ENCODE measurements around the gene HOXC9. TPM values are rescaled to one million over a fixed set of nuclear protein-coding genes. Genes with fewer than 3 reads are reported as not detected.
A peak's percentile ranks its signal among the peaks of the same experiment; 100 is the strongest.

Gene HOXC9
- total and polyA plus RNA-seq, 9 of the 15 experiments (the other 6 are each of a cell fraction or from before 2014, with no cell fraction given) = 1.1 to 10.5 (median 9.3) TPM

DNA sequence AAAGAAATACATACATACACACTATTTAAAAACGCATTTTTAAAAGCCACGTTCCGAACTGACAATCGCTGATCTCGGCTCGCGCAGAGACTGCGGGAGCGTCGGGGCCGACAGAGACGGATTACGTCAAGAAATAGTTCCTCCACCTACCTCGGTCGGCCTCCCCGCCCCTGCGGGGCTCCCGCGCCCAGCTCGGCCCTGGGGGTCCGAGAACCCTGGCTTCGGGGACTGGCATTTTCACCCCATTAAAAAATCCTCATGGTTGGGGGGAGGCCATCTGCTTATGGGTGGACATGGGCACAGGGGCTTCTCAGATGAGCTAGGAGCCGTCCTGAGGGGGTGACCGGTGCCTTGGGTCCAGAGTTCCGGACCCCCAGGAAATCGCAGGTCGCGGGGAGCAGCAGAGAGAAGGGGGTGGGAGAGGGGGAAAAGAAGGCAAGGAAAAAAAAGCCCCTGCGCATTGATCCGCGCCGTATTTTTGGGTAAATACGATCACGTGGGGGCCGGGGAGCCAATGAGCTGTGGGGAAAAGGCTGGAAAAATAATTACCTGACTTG lies 324 bp upstream of the HOXC9 start:
- Histone ChIP-seq H3K4me3 (peak overlapping the region; percentile 71), H3K36me3 (ENCODE audit: control insufficient read depth, insufficient read depth, low read length) (no peaks in the 10 kb centered on the region), H3K9me3 (replicated peaks; ENCODE audit: control insufficient read depth, insufficient read depth, low read depth, low read length) (no peaks in the 10 kb centered on the region), H3K27me3 (ENCODE audit: control insufficient read depth in 2 of 2, insufficient read depth in 2 of 2, low read length in 2 of 2) (no peaks in the 10 kb centered on the region), H3K4me2 (ENCODE audit: insufficient read depth, low read length) (peak overlapping the region; percentile 95), H2AFZ (ENCODE audit: low read depth, low read length) (peak overlapping the region; percentile 97), H3K4me1 (replicated peaks in 1 of 2; ENCODE audit: control insufficient read depth in 2 of 2, insufficient read depth in 2 of 2, low read length in 2 of 2) (peaks cover 38 to 78% of the 10 kb centered on the region in 2 experiments), H3K79me2 (ENCODE audit: control insufficient read depth, insufficient read depth, low read length) (peaks cover 46% of the 10 kb centered on the region), H4K20me1 (replicated peaks; ENCODE audit: control insufficient read depth, insufficient read depth, low read length) (no peaks in the 10 kb centered on the region), H3K9ac (ENCODE audit: insufficient read depth in 1 of 2, low read depth in 2 of 2, low read length in 2 of 2) (peak overlapping the region; percentile 94 to 99), H3K27ac (ENCODE audit: extremely low read depth, low read depth, low read length) (peak overlapping the region; percentile 94), H3K9me1 (ENCODE audit: control insufficient read depth, insufficient read depth, low read length) (no peaks in the 10 kb centered on the region)
- ChIA-PET CTCF (ENCODE audit: low intra/inter-chr PET ratio) (no interaction called here), POLR2A (interaction anchor here (0.7 to 5.6 kb wide), 16 partner anchors 8 to 288 kb away, joined by 3 to 43 read pairs (median 4); partner anchors contain the start of genes CBX5 and HOXC12)
- under 1% methylated on average over 32 of the region's 35 CpGs for WGBS (ENCODE audit: insufficient coverage, low coverage, missing lambda C conversion rate)
- in situ Hi-C loops (cut with MboI) (no loop called here), intact Hi-C loops (cut with micrococcal nuclease) (loop anchor here (1.0 kb wide), 1 partner anchor 189 kb away; the partner anchor contains the start of gene SMUG1)
- BruUV-seq (replicated peaks) = TSS peak; percentile 73
- DNase-seq (ENCODE audit: extremely low read depth in 1 of 4, low spot score in 3 of 4) (peak; percentile 77 to 91 (median 82)), ATAC-seq (peak; percentile 23), FAIRE-seq (peak; percentile 67)
- TF ChIP-seq BRD9 (IDR thresholded peaks at IDR 0.05; ENCODE audit: low read depth, partially characterized antibody) (no peak), RCOR1 (IDR thresholded peaks at IDR 0.05; ENCODE audit: borderline replicate concordance in 1 of 2, low read depth in 2 of 2, low read length in 2 of 2) (0 out of 4 replicates have a peak, but pooled peaks of 1 of the 2 experiments have one; percentile 7), CHD2 (IDR thresholded peaks at IDR 0.05; ENCODE audit: low read depth, low read length) (peak; percentile 59; the same call in 1 of the 2 replicates), HDAC2 (IDR thresholded peaks at IDR 0.05) (0 out of 2 replicates have a peak, but pooled peaks have one; percentile 7), PHF20 (IDR thresholded peaks at IDR 0.05; ENCODE audit: partially characterized antibody) (peak; percentile 18)
- TF ChIP-seq, protein P1, sequence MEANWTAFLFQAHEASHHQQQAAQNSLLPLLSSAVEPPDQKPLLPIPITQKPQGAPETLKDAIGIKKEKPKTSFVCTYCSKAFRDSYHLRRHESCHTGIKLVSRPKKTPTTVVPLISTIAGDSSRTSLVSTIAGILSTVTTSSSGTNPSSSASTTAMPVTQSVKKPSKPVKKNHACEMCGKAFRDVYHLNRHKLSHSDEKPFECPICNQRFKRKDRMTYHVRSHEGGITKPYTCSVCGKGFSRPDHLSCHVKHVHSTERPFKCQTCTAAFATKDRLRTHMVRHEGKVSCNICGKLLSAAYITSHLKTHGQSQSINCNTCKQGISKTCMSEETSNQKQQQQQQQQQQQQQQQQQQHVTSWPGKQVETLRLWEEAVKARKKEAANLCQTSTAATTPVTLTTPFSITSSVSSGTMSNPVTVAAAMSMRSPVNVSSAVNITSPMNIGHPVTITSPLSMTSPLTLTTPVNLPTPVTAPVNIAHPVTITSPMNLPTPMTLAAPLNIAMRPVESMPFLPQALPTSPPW (CRISPR knock-in tag; IDR thresholded peaks at IDR 0.05) = peak; percentile 62
- TF ChIP-seq, protein P2, sequence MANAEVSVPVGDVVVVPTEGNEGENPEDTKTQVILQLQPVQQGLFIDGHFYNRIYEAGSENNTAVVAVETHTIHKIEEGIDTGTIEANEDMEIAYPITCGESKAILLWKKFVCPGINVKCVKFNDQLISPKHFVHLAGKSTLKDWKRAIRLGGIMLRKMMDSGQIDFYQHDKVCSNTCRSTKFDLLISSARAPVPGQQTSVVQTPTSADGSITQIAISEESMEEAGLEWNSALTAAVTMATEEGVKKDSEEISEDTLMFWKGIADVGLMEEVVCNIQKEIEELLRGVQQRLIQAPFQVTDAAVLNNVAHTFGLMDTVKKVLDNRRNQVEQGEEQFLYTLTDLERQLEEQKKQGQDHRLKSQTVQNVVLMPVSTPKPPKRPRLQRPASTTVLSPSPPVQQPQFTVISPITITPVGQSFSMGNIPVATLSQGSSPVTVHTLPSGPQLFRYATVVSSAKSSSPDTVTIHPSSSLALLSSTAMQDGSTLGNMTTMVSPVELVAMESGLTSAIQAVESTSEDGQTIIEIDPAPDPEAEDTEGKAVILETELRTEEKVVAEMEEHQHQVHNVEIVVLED (CRISPR knock-in tag; IDR thresholded peaks at IDR 0.05) = 0 out of 2 replicates have a peak, but pooled peaks have one; percentile 17
- TF ChIP-seq, protein P3, sequence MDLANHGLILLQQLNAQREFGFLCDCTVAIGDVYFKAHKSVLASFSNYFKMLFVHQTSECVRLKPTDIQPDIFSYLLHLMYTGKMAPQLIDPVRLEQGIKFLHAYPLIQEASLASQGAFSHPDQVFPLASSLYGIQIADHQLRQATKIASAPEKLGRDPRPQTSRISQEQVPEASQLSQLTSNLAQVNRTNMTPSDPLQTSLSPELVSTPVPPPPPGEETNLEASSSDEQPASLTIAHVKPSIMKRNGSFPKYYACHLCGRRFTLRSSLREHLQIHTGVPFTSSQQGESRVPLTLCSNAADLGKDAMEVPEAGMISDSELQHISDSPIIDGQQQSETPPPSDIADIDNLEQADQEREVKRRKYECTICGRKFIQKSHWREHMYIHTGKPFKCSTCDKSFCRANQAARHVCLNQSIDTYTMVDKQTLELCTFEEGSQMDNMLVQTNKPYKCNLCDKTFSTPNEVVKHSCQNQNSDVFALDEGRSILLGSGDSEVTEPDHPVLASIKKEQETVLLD (IDR thresholded peaks at IDR 0.05) = peak; percentile 42; the same call in 1 of the 2 replicates
- TF ChIP-seq, protein P4, sequence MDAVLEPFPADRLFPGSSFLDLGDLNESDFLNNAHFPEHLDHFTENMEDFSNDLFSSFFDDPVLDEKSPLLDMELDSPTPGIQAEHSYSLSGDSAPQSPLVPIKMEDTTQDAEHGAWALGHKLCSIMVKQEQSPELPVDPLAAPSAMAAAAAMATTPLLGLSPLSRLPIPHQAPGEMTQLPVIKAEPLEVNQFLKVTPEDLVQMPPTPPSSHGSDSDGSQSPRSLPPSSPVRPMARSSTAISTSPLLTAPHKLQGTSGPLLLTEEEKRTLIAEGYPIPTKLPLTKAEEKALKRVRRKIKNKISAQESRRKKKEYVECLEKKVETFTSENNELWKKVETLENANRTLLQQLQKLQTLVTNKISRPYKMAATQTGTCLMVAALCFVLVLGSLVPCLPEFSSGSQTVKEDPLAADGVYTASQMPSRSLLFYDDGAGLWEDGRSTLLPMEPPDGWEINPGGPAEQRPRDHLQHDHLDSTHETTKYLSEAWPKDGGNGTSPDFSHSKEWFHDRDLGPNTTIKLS (IDR thresholded peaks at IDR 0.05; ENCODE audit: borderline replicate concordance, low read depth) = no peak
- TF ChIP-seq, protein P5, sequence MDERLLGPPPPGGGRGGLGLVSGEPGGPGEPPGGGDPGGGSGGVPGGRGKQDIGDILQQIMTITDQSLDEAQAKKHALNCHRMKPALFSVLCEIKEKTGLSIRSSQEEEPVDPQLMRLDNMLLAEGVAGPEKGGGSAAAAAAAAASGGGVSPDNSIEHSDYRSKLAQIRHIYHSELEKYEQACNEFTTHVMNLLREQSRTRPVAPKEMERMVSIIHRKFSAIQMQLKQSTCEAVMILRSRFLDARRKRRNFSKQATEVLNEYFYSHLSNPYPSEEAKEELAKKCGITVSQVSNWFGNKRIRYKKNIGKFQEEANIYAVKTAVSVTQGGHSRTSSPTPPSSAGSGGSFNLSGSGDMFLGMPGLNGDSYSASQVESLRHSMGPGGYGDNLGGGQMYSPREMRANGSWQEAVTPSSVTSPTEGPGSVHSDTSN (CRISPR knock-in tag; IDR thresholded peaks at IDR 0.05; ENCODE audit: low read depth) = peak; percentile 57
- TF ChIP-seq, protein P5 (tag; conservative IDR thresholded peaks at IDR 0.05; ENCODE audit: low read depth) = peak; percentile 89
